Omental fat pad (tissue), 4 donors: Measurements from ENCODE around the gene ARL3. TPM values are rescaled to one million over a fixed set of nuclear protein-coding genes. Genes with fewer than 3 reads are reported as not detected.

Source experiments
- ATAC-seq: fragments of 150-250 bp; one replicate; pipeline ENCODE4 v1.9.1; 2016; ENCODE audit warnings: mild to moderate bottlenecking, moderate library complexity; ENCODE audit not compliant: low FRiP score
- DNase-seq: peaks from one replicate; pipeline ENCODE4 v3.0.0-alpha.2; 2019; ENCODE audit warnings: low spot score
- CTCF ChIP-seq, 3 donors: fragments of 450-650 bp; IDR thresholded peaks; one replicate each; pipeline ENCODE4 v1.5.1; 2016 to 2017; ENCODE audit warnings: antibody characterized with exemption in 3 of 3, mild to moderate bottlenecking in 3 of 3, moderate library complexity in 2 of 3
- total RNA-seq, 4 donors: library from RNA; depleted of rRNA; stranded (reverse); fragments of >200 nt; gene quantifications; one replicate each; pipeline ENCODE4 v1.1.0, GENCODE V29; 2016

The ARL3 gene
- total RNA-seq, 4 donors from 2014 or later: 2.8 to 6.1 (median 3.9) TPM

- no peak for TF ChIP-seq CTCF (IDR thresholded peaks at IDR 0.05)
- ATAC-seq (peak; percentile 2), DNase-seq (no peak)
These were observed 70.7 kb downstream of the ARL3 start for GRCh38 chr10:102643336-102644065.

- ATAC-seq (no peak), DNase-seq (no peak)
- TF ChIP-seq CTCF (IDR thresholded peaks at IDR 0.05): no peak
These were observed 71.4 kb downstream of the ARL3 start for GRCh38 chr10:102642736-102643335.

GRCh38 chr10:102641880-102642735 lies 72.1 kb downstream of the ARL3 start:
- ATAC-seq (peak; percentile 79), DNase-seq (peak; percentile 93)
- TF ChIP-seq CTCF (IDR thresholded peaks at IDR 0.05): peak in 1 of 3 donors; percentile 4

- no peak for DNase-seq
- ATAC-seq: no peak
- TF ChIP-seq CTCF (IDR thresholded peaks at IDR 0.05): no peak
These were observed 72.8 kb downstream of the ARL3 start for GRCh38 chr10:102641402-102641801.

GRCh38 chr10:102639537-102639936 lies 74.7 kb downstream of the ARL3 start:
- TF ChIP-seq CTCF (IDR thresholded peaks at IDR 0.05): no peak
- DNase-seq: no peak
- no peak for ATAC-seq

GRCh38 chr10:102635377-102635776 lies 78.8 kb downstream of the ARL3 start:
- DNase-seq (no peak), ATAC-seq (no peak)
- no peak for TF ChIP-seq CTCF (IDR thresholded peaks at IDR 0.05)
